ENCODE measurements around the gene PLD2.
A peak's percentile ranks its signal among the peaks of the same experiment; 100 is the strongest.

Gene PLD2, protein sequence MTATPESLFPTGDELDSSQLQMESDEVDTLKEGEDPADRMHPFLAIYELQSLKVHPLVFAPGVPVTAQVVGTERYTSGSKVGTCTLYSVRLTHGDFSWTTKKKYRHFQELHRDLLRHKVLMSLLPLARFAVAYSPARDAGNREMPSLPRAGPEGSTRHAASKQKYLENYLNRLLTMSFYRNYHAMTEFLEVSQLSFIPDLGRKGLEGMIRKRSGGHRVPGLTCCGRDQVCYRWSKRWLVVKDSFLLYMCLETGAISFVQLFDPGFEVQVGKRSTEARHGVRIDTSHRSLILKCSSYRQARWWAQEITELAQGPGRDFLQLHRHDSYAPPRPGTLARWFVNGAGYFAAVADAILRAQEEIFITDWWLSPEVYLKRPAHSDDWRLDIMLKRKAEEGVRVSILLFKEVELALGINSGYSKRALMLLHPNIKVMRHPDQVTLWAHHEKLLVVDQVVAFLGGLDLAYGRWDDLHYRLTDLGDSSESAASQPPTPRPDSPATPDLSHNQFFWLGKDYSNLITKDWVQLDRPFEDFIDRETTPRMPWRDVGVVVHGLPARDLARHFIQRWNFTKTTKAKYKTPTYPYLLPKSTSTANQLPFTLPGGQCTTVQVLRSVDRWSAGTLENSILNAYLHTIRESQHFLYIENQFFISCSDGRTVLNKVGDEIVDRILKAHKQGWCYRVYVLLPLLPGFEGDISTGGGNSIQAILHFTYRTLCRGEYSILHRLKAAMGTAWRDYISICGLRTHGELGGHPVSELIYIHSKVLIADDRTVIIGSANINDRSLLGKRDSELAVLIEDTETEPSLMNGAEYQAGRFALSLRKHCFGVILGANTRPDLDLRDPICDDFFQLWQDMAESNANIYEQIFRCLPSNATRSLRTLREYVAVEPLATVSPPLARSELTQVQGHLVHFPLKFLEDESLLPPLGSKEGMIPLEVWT

DNA sequence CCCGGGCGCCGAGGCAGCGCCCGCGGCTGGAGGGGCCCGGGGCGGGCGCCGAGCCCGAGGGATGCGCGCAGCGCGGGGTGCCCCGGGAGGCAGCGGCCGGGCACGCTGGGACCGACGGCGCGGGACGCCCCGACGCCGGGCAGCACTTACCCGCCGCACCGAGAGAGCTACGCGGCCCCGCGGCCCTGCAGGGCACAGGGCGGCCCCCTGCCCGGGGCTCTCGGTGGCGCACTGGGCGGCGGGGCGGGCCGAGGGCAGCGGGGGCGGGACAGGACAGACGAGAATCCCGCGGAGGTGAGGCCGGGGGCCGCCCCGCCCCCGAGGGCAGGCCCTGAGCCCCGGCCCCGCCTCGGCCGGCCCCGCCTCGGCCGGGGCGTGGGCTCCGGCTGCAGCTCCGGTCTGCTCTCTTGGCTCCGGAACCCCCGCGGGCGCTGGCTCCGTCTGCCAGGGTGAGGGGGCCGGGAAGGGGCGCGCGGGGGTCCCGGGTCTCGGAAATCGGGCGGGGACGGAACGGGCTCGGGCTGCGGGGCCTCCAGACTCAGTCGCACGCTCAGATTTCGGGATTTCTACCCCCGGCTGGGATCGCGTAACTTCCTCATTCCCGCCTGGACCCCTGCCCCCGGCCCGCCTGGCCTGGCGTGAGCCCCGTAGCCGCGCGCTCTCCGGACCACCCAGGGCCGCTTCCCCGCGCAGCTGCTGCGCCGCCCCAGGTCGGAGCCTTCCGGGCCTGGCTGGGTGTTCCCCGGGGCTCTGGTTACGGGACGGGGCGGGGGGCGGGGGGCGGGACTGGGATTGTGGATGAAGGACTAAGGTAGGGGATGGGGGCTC lies at the start of gene PLD2:
Gene PLD2 (plus strand): TSS at position 376 of the 828 bp plus-strand sequence. CDS start 621 bp downstream, outside the sequence.
- Histone ChIP-seq H3K27ac (ENCODE audit: low read length) (no peak within 1 kb of the TSS), H3K4me3 (ENCODE audit: low read length) (peak within 1 kb of the TSS; percentile 77), H3K4me1 (ENCODE audit: insufficient read depth, low read length) (peaks cover 4% of the 10 kb centered on the region; the same call in 1 of the 2 replicates), H3K36me3 (ENCODE audit: insufficient read depth, low read depth, low read length) (peaks cover 29% of the 10 kb centered on the region), H3K27me3 (ENCODE audit: insufficient read depth, low read length) (no peaks in the 10 kb centered on the region; the same call in 1 of the 2 replicates), H3K9ac (ENCODE audit: low read depth, low read length) (peak within 1 kb of the TSS; percentile 69), H3K9me3 (ENCODE audit: insufficient read depth, low read depth, low read length) (no peaks in the 10 kb centered on the region)

DNA sequence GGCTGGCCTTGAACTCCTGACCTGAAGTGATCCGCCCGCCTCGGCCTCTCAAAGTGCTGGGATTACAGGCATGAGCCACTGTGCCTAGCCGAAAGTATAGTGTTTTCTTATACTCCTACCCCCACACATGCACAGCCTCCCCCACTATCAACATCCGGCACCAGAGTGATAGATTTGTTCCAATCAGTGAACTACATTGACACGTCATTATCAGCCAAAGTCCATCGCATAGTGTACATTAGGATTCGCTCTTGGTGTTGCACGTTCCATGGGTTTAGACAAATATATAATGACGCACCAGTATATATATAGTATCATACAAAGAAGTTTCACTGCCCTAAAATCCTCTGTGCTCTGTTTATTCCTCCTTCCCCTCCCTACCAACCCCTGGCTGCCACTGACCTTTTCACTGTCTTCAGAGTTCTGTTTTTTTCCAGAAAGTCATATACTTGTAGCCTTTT lies 47.1 kb upstream of the PLD2 start:
- H3K9ac ChIP-seq (ENCODE audit: low read depth, low read length), result no peak overlapping the region
- no peak overlapping the region for H3K4me3 ChIP-seq (ENCODE audit: low read length)
- no peaks in the 10 kb centered on the region for H3K27me3 ChIP-seq (ENCODE audit: insufficient read depth, low read length)
- H3K36me3 ChIP-seq (ENCODE audit: insufficient read depth, low read depth, low read length), result no peaks in the 10 kb centered on the region
- no peaks in the 10 kb centered on the region for H3K4me1 ChIP-seq (ENCODE audit: insufficient read depth, low read length)
- H3K27ac ChIP-seq (ENCODE audit: low read length), result no peak overlapping the region
- H3K9me3 ChIP-seq (ENCODE audit: insufficient read depth, low read depth, low read length), result no peaks in the 10 kb centered on the region

DNA sequence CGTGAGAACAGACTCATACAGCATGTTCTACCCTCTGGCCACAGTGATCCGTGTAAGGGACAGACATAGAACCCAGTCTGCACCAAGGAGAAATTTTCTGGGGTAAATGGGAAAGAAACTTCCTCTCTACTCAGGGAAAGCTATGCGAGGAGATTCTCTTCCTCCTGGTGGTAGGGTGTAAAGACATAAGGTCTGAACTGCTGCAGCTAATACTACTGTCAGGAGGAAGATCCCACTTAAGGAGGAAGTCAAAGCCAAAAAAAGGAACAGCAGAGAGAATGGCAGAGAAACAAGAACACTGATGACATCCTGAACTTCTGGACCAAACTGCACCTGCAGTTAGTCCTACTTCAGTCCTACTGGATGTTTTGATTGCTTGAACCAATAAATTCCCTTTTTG lies 42.4 kb upstream of the PLD2 start:
- H3K9ac ChIP-seq (ENCODE audit: low read depth, low read length), result no peak overlapping the region
- H3K9me3 ChIP-seq (ENCODE audit: insufficient read depth, low read depth, low read length), result no peaks in the 10 kb centered on the region
- no peak overlapping the region for H3K27ac ChIP-seq (ENCODE audit: low read length)
- H3K36me3 ChIP-seq (ENCODE audit: insufficient read depth, low read depth, low read length), result no peaks in the 10 kb centered on the region
- H3K4me3 ChIP-seq (ENCODE audit: low read length), result no peak overlapping the region
- H3K4me1 ChIP-seq (ENCODE audit: insufficient read depth, low read length), result no peaks in the 10 kb centered on the region
- H3K27me3 ChIP-seq (ENCODE audit: insufficient read depth, low read length), result no peaks in the 10 kb centered on the region

DNA sequence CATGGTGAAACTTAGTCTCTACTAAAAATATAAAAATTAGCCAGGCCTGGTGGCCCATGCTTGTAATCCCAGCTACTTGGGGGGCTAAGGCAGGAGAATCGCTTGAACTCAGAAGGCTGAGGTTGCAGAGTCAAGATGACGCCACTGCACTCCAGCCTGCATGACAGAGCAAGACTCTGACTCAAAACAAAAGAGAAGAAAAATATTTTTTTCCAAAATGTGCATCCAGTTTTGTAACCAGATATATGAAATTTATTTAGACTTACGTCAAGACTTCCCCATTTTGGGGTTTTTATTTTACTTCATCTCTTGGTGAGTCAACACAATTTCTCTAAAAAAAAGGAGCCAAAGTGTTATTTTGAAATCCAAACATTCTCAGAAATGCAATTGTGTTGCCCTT lies 40.8 kb upstream of the PLD2 start:
- Histone ChIP-seq H3K4me1 (ENCODE audit: insufficient read depth, low read length) (no peaks in the 10 kb centered on the region), H3K4me3 (ENCODE audit: low read length) (no peak overlapping the region), H3K27me3 (ENCODE audit: insufficient read depth, low read length) (no peaks in the 10 kb centered on the region), H3K9me3 (ENCODE audit: insufficient read depth, low read depth, low read length) (no peaks in the 10 kb centered on the region), H3K9ac (ENCODE audit: low read depth, low read length) (no peak overlapping the region), H3K27ac (ENCODE audit: low read length) (no peak overlapping the region), H3K36me3 (ENCODE audit: insufficient read depth, low read depth, low read length) (no peaks in the 10 kb centered on the region)

DNA sequence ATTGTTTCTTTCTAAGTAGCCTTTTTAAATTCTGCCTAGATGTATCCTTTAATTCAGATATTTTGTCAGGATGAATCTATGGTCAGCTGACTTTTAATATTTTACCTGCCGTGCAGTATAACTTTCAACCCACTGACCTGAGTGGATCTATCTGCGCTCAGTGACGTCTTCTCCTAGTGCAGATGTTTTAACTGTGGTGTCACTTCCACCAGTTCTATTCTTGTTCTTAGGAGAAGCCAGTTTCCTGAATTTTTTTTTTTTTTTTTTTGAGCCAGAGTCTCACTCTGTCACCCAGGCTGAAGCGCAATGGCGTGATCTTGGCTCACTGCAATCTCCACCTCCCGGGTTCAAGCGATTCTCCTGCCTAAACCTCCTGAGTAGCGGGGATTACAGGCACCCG lies 40.2 kb upstream of the PLD2 start:
- Histone ChIP-seq H3K4me3 (ENCODE audit: low read length) (no peak overlapping the region), H3K27me3 (ENCODE audit: insufficient read depth, low read length) (no peaks in the 10 kb centered on the region), H3K27ac (ENCODE audit: low read length) (no peak overlapping the region), H3K4me1 (ENCODE audit: insufficient read depth, low read length) (no peaks in the 10 kb centered on the region), H3K9me3 (ENCODE audit: insufficient read depth, low read depth, low read length) (no peaks in the 10 kb centered on the region), H3K36me3 (ENCODE audit: insufficient read depth, low read depth, low read length) (no peaks in the 10 kb centered on the region), H3K9ac (ENCODE audit: low read depth, low read length) (no peak overlapping the region)

DNA sequence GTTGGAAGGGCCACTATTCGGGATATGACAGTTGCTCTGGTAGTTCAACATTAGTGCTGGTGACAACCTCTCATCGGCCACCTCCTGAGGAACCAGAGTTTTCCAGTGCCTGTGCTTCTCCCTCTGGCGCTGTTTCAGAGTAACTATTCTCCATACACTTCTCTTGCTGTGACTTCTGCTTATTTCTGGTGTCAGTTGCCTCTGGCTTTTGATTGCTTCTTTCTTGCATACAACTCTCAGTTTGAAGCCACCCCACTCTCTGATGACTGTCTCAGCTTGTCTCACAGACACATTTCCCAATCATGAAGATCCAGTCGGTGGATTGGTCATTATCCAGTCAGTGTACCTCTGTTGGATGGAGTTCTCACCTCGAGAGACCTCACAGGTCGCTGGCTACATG lies 38.7 kb upstream of the PLD2 start:
- no peaks in the 10 kb centered on the region for H3K9me3 ChIP-seq (ENCODE audit: insufficient read depth, low read depth, low read length)
- no peak overlapping the region for H3K27ac ChIP-seq (ENCODE audit: low read length)
- no peaks in the 10 kb centered on the region for H3K27me3 ChIP-seq (ENCODE audit: insufficient read depth, low read length)
- no peak overlapping the region for H3K9ac ChIP-seq (ENCODE audit: low read depth, low read length)
- H3K36me3 ChIP-seq (ENCODE audit: insufficient read depth, low read depth, low read length), result no peaks in the 10 kb centered on the region
- H3K4me3 ChIP-seq (ENCODE audit: low read length), result no peak overlapping the region
- no peaks in the 10 kb centered on the region for H3K4me1 ChIP-seq (ENCODE audit: insufficient read depth, low read length)

DNA sequence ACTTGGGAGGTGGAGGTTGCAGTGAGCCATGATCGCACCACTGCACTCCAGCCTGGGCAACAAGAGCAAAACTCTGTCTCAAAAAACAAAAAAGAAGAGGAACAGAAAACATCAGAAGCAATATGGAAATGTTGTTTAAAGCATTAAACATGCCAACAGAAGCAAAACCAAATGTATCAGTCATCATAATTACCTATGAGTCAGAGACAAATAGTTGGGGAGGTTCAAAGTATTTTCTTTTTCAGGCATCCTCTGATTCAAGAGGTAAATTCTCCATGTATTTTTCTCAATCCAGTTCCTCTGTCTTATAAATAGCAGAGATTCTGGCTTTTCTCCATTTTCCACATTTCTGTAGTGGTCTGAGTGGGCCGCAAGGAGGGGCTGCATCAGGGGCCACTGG lies 37.3 kb upstream of the PLD2 start:
- Histone ChIP-seq H3K27me3 (ENCODE audit: insufficient read depth, low read length) (no peaks in the 10 kb centered on the region), H3K4me3 (ENCODE audit: low read length) (no peak overlapping the region), H3K36me3 (ENCODE audit: insufficient read depth, low read depth, low read length) (no peaks in the 10 kb centered on the region), H3K4me1 (ENCODE audit: insufficient read depth, low read length) (no peaks in the 10 kb centered on the region), H3K27ac (ENCODE audit: low read length) (no peak overlapping the region), H3K9me3 (ENCODE audit: insufficient read depth, low read depth, low read length) (no peaks in the 10 kb centered on the region), H3K9ac (ENCODE audit: low read depth, low read length) (no peak overlapping the region)

DNA sequence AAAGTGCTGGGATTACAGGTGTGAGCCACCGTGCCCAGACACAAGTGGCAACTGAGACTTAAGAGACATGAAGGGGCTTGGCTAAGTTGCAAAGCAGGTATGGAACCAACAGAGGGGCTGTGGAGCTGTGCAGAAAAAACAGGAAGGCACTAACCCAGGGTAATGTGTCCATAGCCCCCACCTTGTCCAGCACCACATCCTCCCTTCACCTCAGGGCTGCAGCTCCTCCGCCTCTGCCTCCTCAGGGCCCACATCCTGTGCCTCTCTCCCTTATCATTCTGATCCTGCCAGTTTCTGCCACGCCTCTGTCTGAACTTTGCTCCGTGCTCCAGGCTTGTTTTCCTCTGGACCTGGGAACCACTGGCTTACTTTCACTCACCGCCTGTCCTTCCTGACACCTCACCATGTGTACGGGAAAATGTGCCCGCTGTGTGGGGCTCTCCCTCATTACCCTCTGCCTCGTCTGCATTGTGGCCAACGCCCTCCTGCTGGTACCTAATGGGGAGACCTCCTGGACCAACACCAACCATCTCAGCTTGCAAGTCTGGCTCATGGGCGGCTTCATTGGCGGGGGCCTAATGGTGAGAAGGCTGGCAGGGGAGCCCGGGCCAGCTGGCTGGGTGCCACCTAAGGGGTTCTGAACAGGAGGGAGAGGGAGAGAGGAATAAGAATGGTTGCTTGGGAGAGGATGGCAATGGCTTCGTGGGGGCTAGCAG lies 35.3 kb upstream of the PLD2 start, which contains the start of gene TM4SF5:
Gene TM4SF5 (plus strand): TSS at position 368 of the 716 bp plus-strand sequence. CDS start 37 bp downstream, at position 405.
- no peak within 1 kb of the TSS for H3K9ac ChIP-seq (ENCODE audit: low read depth, low read length)
- no peak within 1 kb of the TSS for H3K27ac ChIP-seq (ENCODE audit: low read length)
- H3K36me3 ChIP-seq (ENCODE audit: insufficient read depth, low read depth, low read length), result no peaks in the 10 kb centered on the region
- H3K9me3 ChIP-seq (ENCODE audit: insufficient read depth, low read depth, low read length), result no peaks in the 10 kb centered on the region
- no peaks in the 10 kb centered on the region for H3K27me3 ChIP-seq (ENCODE audit: insufficient read depth, low read length)
- no peak within 1 kb of the TSS for H3K4me3 ChIP-seq (ENCODE audit: low read length)
- H3K4me1 ChIP-seq (ENCODE audit: insufficient read depth, low read length), result no peaks in the 10 kb centered on the region

DNA sequence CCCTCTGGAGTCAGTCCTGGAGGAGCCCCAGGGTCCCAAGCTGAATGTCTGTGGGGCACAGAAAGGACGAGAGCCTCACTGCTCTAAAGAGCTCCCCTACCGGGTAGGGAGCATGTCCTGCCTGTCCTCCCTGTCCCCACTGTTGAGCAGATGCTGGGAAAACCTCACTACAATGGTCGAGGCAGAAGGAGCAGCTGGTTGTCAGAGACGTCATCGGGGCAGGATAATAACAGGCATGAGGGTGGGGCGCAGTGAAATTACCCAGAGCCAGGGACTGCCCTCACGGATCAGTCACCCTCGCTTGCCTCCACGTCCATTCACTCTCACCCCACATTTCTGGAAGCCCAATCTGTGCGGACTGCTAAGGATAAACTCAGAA lies 34.7 kb upstream of the PLD2 start:
- no peaks in the 10 kb centered on the region for H3K27me3 ChIP-seq (ENCODE audit: insufficient read depth, low read length)
- no peaks in the 10 kb centered on the region for H3K4me1 ChIP-seq (ENCODE audit: insufficient read depth, low read length)
- H3K4me3 ChIP-seq (ENCODE audit: low read length), result no peak overlapping the region
- no peaks in the 10 kb centered on the region for H3K36me3 ChIP-seq (ENCODE audit: insufficient read depth, low read depth, low read length)
- no peaks in the 10 kb centered on the region for H3K9me3 ChIP-seq (ENCODE audit: insufficient read depth, low read depth, low read length)
- H3K9ac ChIP-seq (ENCODE audit: low read depth, low read length), result no peak overlapping the region
- no peak overlapping the region for H3K27ac ChIP-seq (ENCODE audit: low read length)

DNA sequence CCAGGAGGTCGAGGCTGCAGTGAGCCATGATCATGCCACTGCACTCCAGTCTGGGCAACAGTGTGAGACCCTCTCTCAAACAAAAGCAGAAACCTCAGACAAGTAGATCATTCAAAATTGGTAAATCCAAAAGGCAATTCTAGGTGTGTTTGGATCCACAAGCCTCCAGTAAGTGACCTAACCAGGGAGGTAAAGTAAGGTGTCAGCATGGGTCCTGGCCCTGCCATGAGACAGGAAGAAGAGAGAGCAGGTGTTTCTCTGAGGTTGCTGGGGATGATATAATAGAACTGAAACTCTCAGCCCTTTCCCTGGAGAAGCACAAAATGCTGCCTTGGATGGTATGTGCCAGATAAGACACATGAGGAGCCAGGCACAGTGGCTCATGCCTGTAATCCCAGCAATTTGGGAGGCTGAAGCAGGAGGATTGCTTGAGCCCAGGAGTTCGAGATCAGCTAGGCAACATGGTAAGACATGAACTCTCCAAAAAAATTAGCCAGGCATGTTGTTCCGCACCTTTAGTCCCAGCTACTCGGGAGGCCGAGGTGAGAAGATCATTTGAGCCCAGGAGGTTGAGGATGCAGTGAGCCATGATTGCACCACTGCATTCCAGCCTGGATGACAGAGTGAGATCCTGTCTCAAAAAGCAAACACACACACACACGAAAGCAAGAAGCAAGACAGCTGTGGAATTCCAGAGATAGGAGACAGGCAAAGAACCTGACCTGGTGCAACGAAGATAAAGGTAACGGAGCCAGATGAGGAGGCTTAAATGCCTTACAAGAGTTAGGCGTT lies 28.8 kb upstream of the PLD2 start:
- Histone ChIP-seq H3K4me3 (ENCODE audit: low read length) (no peak overlapping the region), H3K27me3 (ENCODE audit: insufficient read depth, low read length) (peaks cover 8% of the 10 kb centered on the region), H3K9me3 (ENCODE audit: insufficient read depth, low read depth, low read length) (no peaks in the 10 kb centered on the region), H3K36me3 (ENCODE audit: insufficient read depth, low read depth, low read length) (no peaks in the 10 kb centered on the region), H3K27ac (ENCODE audit: low read length) (no peak overlapping the region), H3K4me1 (ENCODE audit: insufficient read depth, low read length) (no peaks in the 10 kb centered on the region), H3K9ac (ENCODE audit: low read depth, low read length) (no peak overlapping the region)

Data from iPS-20b (cell line).